ENCODE results near the gene TEX2. TPM values are rescaled to one million over a fixed set of nuclear protein-coding genes. Genes with fewer than 3 reads are reported as not detected.

TEX2 gene
- total and polyA plus RNA-seq, 2 of the 13 experiments (the other 11 are each of a cell fraction or from before 2014, with no cell fraction given), result 21.4 to 37.7 TPM

DNA sequence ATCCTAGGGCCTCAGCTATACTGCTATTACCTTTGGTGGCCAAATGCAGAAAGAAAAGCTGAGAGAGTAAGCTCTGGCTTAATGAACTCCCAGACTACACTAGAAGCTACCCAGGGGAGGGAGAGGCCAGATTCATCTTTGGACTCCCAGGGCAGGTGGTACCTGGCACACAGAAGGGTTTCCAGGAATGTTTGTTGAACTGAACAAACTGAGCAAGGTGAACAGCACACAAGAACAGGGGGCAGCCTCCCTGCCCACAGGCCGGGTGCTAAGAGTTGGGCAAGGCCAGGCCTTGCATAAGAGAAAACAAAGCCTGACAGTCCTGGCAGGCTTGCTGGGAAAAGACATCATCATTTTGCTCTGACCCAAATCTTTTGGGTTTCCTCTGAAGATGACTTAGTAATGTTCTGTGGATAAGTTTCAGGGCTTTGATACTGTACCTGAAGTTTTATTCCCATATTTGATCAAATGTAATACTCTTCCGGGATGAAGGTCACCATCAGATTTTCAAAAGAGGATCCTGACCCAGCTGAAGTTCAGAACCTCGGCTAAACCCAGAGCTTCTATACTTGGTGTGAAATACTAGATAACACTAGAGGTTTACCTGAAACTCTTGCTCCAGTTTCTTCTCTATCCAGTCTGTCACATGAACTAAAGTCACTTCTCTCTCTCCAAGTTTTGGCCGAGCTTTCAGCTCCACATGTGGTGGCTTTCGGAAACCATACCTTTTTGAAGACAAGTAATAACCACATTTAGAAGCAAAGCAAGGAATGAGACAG lies 112.6 kb downstream of the TEX2 start (continued):
- no peak for TF ChIP-seq ZNF10 (CRISPR knock-in tag; IDR thresholded peaks at IDR 0.05; ENCODE audit: borderline replicate concordance, low read depth)
- TF ChIP-seq JUND (CRISPR knock-in tag; IDR thresholded peaks at IDR 0.05), result peak; percentile 71; the same call in 1 of the 2 replicates
- TF ChIP-seq MTA1 (CRISPR knock-in tag; IDR thresholded peaks at IDR 0.05; ENCODE audit: borderline replicate concordance), result peak; percentile 99
- TF ChIP-seq, protein P1, sequence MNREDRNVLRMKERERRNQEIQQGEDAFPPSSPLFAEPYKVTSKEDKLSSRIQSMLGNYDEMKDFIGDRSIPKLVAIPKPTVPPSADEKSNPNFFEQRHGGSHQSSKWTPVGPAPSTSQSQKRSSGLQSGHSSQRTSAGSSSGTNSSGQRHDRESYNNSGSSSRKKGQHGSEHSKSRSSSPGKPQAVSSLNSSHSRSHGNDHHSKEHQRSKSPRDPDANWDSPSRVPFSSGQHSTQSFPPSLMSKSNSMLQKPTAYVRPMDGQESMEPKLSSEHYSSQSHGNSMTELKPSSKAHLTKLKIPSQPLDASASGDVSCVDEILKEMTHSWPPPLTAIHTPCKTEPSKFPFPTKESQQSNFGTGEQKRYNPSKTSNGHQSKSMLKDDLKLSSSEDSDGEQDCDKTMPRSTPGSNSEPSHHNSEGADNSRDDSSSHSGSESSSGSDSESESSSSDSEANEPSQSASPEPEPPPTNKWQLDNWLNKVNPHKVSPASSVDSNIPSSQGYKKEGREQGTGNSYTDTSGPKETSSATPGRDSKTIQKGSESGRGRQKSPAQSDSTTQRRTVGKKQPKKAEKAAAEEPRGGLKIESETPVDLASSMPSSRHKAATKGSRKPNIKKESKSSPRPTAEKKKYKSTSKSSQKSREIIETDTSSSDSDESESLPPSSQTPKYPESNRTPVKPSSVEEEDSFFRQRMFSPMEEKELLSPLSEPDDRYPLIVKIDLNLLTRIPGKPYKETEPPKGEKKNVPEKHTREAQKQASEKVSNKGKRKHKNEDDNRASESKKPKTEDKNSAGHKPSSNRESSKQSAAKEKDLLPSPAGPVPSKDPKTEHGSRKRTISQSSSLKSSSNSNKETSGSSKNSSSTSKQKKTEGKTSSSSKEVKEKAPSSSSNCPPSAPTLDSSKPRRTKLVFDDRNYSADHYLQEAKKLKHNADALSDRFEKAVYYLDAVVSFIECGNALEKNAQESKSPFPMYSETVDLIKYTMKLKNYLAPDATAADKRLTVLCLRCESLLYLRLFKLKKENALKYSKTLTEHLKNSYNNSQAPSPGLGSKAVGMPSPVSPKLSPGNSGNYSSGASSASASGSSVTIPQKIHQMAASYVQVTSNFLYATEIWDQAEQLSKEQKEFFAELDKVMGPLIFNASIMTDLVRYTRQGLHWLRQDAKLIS (CRISPR knock-in tag; IDR thresholded peaks at IDR 0.05), result peak; percentile 81; the same call in 1 of the 2 replicates
- no peak for TF ChIP-seq ZNF790 (CRISPR knock-in tag; IDR thresholded peaks at IDR 0.05; ENCODE audit: borderline replicate concordance)
- TF ChIP-seq, protein P2, sequence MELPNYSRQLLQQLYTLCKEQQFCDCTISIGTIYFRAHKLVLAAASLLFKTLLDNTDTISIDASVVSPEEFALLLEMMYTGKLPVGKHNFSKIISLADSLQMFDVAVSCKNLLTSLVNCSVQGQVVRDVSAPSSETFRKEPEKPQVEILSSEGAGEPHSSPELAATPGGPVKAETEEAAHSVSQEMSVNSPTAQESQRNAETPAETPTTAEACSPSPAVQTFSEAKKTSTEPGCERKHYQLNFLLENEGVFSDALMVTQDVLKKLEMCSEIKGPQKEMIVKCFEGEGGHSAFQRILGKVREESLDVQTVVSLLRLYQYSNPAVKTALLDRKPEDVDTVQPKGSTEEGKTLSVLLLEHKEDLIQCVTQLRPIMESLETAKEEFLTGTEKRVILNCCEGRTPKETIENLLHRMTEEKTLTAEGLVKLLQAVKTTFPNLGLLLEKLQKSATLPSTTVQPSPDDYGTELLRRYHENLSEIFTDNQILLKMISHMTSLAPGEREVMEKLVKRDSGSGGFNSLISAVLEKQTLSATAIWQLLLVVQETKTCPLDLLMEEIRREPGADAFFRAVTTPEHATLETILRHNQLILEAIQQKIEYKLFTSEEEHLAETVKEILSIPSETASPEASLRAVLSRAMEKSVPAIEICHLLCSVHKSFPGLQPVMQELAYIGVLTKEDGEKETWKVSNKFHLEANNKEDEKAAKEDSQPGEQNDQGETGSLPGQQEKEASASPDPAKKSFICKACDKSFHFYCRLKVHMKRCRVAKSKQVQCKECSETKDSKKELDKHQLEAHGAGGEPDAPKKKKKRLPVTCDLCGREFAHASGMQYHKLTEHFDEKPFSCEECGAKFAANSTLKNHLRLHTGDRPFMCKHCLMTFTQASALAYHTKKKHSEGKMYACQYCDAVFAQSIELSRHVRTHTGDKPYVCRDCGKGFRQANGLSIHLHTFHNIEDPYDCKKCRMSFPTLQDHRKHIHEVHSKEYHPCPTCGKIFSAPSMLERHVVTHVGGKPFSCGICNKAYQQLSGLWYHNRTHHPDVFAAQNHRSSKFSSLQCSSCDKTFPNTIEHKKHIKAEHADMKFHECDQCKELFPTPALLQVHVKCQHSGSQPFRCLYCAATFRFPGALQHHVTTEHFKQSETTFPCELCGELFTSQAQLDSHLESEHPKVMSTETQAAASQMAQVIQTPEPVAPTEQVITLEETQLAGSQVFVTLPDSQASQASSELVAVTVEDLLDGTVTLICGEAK (IDR thresholded peaks at IDR 0.05), result no peak
- TF ChIP-seq, protein P2 (CRISPR knock-in tag; IDR thresholded peaks at IDR 0.05), result peak; percentile 91
- peak; percentile 74 for TF ChIP-seq ELF1 (CRISPR knock-in tag; IDR thresholded peaks at IDR 0.05)
- TF ChIP-seq, protein P3, sequence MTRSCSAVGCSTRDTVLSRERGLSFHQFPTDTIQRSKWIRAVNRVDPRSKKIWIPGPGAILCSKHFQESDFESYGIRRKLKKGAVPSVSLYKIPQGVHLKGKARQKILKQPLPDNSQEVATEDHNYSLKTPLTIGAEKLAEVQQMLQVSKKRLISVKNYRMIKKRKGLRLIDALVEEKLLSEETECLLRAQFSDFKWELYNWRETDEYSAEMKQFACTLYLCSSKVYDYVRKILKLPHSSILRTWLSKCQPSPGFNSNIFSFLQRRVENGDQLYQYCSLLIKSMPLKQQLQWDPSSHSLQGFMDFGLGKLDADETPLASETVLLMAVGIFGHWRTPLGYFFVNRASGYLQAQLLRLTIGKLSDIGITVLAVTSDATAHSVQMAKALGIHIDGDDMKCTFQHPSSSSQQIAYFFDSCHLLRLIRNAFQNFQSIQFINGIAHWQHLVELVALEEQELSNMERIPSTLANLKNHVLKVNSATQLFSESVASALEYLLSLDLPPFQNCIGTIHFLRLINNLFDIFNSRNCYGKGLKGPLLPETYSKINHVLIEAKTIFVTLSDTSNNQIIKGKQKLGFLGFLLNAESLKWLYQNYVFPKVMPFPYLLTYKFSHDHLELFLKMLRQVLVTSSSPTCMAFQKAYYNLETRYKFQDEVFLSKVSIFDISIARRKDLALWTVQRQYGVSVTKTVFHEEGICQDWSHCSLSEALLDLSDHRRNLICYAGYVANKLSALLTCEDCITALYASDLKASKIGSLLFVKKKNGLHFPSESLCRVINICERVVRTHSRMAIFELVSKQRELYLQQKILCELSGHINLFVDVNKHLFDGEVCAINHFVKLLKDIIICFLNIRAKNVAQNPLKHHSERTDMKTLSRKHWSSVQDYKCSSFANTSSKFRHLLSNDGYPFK (CRISPR knock-in tag; IDR thresholded peaks at IDR 0.05; ENCODE audit: borderline replicate concordance), result 0 out of 2 replicates have a peak, but pooled peaks have one; percentile 51
- peak; percentile 99; the same call in 1 of the 2 replicates for TF ChIP-seq MIER3 (CRISPR knock-in tag; IDR thresholded peaks at IDR 0.05; ENCODE audit: borderline replicate concordance)
- TF ChIP-seq ZBTB21 (CRISPR knock-in tag; IDR thresholded peaks at IDR 0.05), result no peak
- TF ChIP-seq MXD4 (CRISPR knock-in tag; IDR thresholded peaks at IDR 0.05), result peak; percentile 83
- TF ChIP-seq ZNF83 (CRISPR knock-in tag; IDR thresholded peaks at IDR 0.05; ENCODE audit: borderline replicate concordance), result no peak

Data from HepG2 (cell line).